ENCODE results near the gene VPREB1. TPM values are rescaled to one million over a fixed set of nuclear protein-coding genes. Genes with fewer than 3 reads are reported as not detected.
A peak's percentile ranks its signal among the peaks of the same experiment; 100 is the strongest.
"Not testable (repeated sequence)": the region's sequence is repeated elsewhere in the genome, so short reads cannot be mapped to it uniquely, and the experiment has no call there.

The VPREB1 gene
- polyA plus RNA-seq, 4 donors: 0.49 TPM; not detected in 3

- no peak for DNase-seq (ENCODE audit: low read depth in 4 of 4, low spot score in 3 of 4)
These were observed 33.4 kb upstream of the VPREB1 start for GRCh38 chr22:22210889-22211833.

GRCh38 chr22:22213231-22213630, 31.4 kb upstream of the VPREB1 start:
- DNase-seq (ENCODE audit: low read depth in 4 of 4, low spot score in 3 of 4): no peak

GRCh38 chr22:22214819-22215329, 29.7 kb upstream of the VPREB1 start:
- no peak for DNase-seq (ENCODE audit: low read depth in 4 of 4, low spot score in 3 of 4)

- no peak for DNase-seq (ENCODE audit: low read depth in 4 of 4, low spot score in 3 of 4)
These were observed 28.7 kb upstream of the VPREB1 start for GRCh38 chr22:22215659-22216449.

GRCh38 chr22:22216450-22216959, 28.1 kb upstream of the VPREB1 start:
- DNase-seq (ENCODE audit: low read depth in 4 of 4, low spot score in 3 of 4): no peak

GRCh38 chr22:22218302-22218701, 26.3 kb upstream of the VPREB1 start:
- no peak for DNase-seq (ENCODE audit: low read depth in 4 of 4, low spot score in 3 of 4)

GRCh38 chr22:22219140-22219996, 25.2 kb upstream of the VPREB1 start:
- no peak for DNase-seq (ENCODE audit: low read depth in 4 of 4, low spot score in 3 of 4)

GRCh38 chr22:22221043-22221442, 23.5 kb upstream of the VPREB1 start:
- DNase-seq (ENCODE audit: low read depth in 4 of 4, low spot score in 3 of 4): not testable (repeated sequence)

- DNase-seq (ENCODE audit: low read depth in 4 of 4, low spot score in 3 of 4): no peak
These were observed 18.0 kb upstream of the VPREB1 start for GRCh38 chr22:22226448-22227187.

GRCh38 chr22:22228421-22228820, 16.2 kb upstream of the VPREB1 start:
- no peak for DNase-seq (ENCODE audit: low read depth in 4 of 4, low spot score in 3 of 4)

- no peak for DNase-seq (ENCODE audit: low read depth in 4 of 4, low spot score in 3 of 4)
These were observed 15.7 kb upstream of the VPREB1 start for GRCh38 chr22:22228921-22229320.

GRCh38 chr22:22229683-22230420, 14.7 kb upstream of the VPREB1 start:
- DNase-seq (ENCODE audit: low read depth in 4 of 4, low spot score in 3 of 4): no peak

- DNase-seq (ENCODE audit: low read depth in 4 of 4, low spot score in 3 of 4): no peak
These were observed 14.1 kb upstream of the VPREB1 start for GRCh38 chr22:22230438-22230837.

- DNase-seq (ENCODE audit: low read depth in 4 of 4, low spot score in 3 of 4): no peak
These were observed 11.5 kb upstream of the VPREB1 start for GRCh38 chr22:22233081-22233480.

- peak in 2 of 4 donors; percentile 32 to 42 for DNase-seq (ENCODE audit: low read depth in 4 of 4, low spot score in 3 of 4)
These were observed 9.0 kb upstream of the VPREB1 start for GRCh38 chr22:22235558-22235957.

- DNase-seq (ENCODE audit: low read depth in 4 of 4, low spot score in 3 of 4): no peak
These were observed 7.1 kb upstream of the VPREB1 start for GRCh38 chr22:22237521-22237920.

- DNase-seq (ENCODE audit: low read depth in 4 of 4, low spot score in 3 of 4): no peak
These were observed 5.2 kb upstream of the VPREB1 start for GRCh38 chr22:22239311-22239939.

- DNase-seq (ENCODE audit: low read depth in 4 of 4, low spot score in 3 of 4): no peak
These were observed 3.1 kb upstream of the VPREB1 start for GRCh38 chr22:22241554-22241898.

Measured in left renal pelvis (tissue), 4 donors.